ENCODE data around the gene PDAP1.

GRCh38 chr7:99355098-99355497, 53.3 kb downstream of the PDAP1 start:
- no peak for TF ChIP-seq CTCF (IDR thresholded peaks at IDR 0.05; ENCODE audit: low read depth, low read length, missing input control)
- no peak for TF ChIP-seq TAF1 (conservative IDR thresholded peaks at IDR 0.05)
- TF ChIP-seq RXRA (IDR thresholded peaks at IDR 0.05), result no peak
- no peak for TF ChIP-seq YY1 (IDR thresholded peaks at IDR 0.05)
- no peak for TF ChIP-seq REST (IDR thresholded peaks at IDR 0.05)
- no peak for TF ChIP-seq ATF3 (IDR thresholded peaks at IDR 0.05)
- no peak for TF ChIP-seq RAD21 (IDR thresholded peaks at IDR 0.05)
- no peak for TF ChIP-seq NR2F2 (IDR thresholded peaks at IDR 0.05)
- no peak for TF ChIP-seq JUND (IDR thresholded peaks at IDR 0.05)

Data from liver (tissue), 3 donors.